B cell (primary cell): ENCODE data around the gene COLGALT1. TPM values are rescaled to one million over a fixed set of nuclear protein-coding genes. Genes with fewer than 3 reads are reported as not detected.
A peak's percentile ranks its signal among the peaks of the same experiment; 100 is the strongest.

Experiments used
- ATAC-seq: fragments of 200-7000 bp; cut with Tn5 transposase; one replicate; pipeline ENCODE4 v1.10.0; 2021; ENCODE audit warnings: low read depth, mild to moderate bottlenecking, moderate number of reproducible peaks, moderate library complexity
- CTCF ChIA-PET: fragments of 350-600 bp; sonication (Branson Sonifier 250); formaldehyde crosslinking; loops from one replicate; lab custom pipeline; 2021; ENCODE audit warnings: antibody characterized with exemption, inconsistent platforms; lab: Charles Lee
- POLR2A ChIA-PET: fragments of 350-600 bp; sonication (Branson Sonifier 250); formaldehyde crosslinking; loops from one replicate; lab custom pipeline; 2021; ENCODE audit warnings: antibody characterized with exemption; lab: Charles Lee
- DNase-seq: peaks from one replicate; pipeline ENCODE4 v3.0.0; 2013
- H2AFZ ChIP-seq: 2 replicates; pipeline ENCODE4 v1.6.1; 2012; ENCODE audit warnings: mild to moderate bottlenecking, low read depth, low read length; ENCODE audit not compliant: insufficient read depth, poor library complexity, severe bottlenecking
- H3K27ac ChIP-seq, 2 donors: 1 replicate in 1 of 2; 2 replicates in 1 of 2; pipeline ENCODE4 v1.5.1; 2012 to 2013; ENCODE audit warnings: low read length in 2 of 2, mild to moderate bottlenecking in 2 of 2, moderate library complexity in 1 of 2
- H3K27me3 ChIP-seq, 4 experiments: fragments of 200-600 bp in 1 of 4; sonication (generic) in 1 of 4; replicated peaks in 1 of 4; 1 replicate in 2 of 4; 2 replicates in 2 of 4; pipeline versions ENCODE4 v1.6.1 to v1.7.0; 2013 to 2016; ENCODE audit warnings: low read length in 3 of 4, mild to moderate bottlenecking in 2 of 4, mixed read lengths in 1 of 4, moderate library complexity in 1 of 4; ENCODE audit not compliant: insufficient read depth in 4 of 4, control insufficient read depth in 3 of 4; ENCODE audit errors: control extremely low read depth in 1 of 4
- H3K36me3 ChIP-seq, 2 experiments: replicated peaks in 1 of 2; 1 replicate in 1 of 2; 2 replicates in 1 of 2; pipeline versions ENCODE4 v1.6.1 to v1.7.1; 2013; ENCODE audit warnings: low read length in 1 of 2; ENCODE audit not compliant: insufficient read depth in 2 of 2, control insufficient read depth in 1 of 2; ENCODE audit errors: control extremely low read depth in 1 of 2, extremely low read depth in 1 of 2
- H3K4me1 ChIP-seq, 2 donors: fragments of 200-600 bp in 1 of 2; sonication (generic) in 1 of 2; 1 replicate in 1 of 2; 2 replicates in 1 of 2; pipeline versions ENCODE4 v1.5.1 to v1.6.1; 2013 to 2017; ENCODE audit warnings: low read length in 2 of 2; ENCODE audit not compliant: control insufficient read depth in 2 of 2, insufficient read depth in 2 of 2
- H3K4me2 ChIP-seq: replicated peaks from 2 replicates; pipeline ENCODE3; 2012; ENCODE audit warnings: mild to moderate bottlenecking, low read depth, low read length; ENCODE audit not compliant: poor library complexity, severe bottlenecking
- H3K4me3 ChIP-seq, 5 experiments: fragments of 200-600 bp in 1 of 5; sonication (generic) in 1 of 5; 1 replicate in 3 of 5; 2 replicates in 2 of 5; pipeline versions ENCODE4 v1.5.1 to v1.7.0; 2011 to 2016; ENCODE audit warnings: low read length in 4 of 5, mild to moderate bottlenecking in 4 of 5, low read depth in 2 of 5, control low read depth in 1 of 5, moderate library complexity in 1 of 5; ENCODE audit not compliant: insufficient read depth in 1 of 5; ENCODE audit errors: control extremely low read depth in 1 of 5, extremely low read depth in 1 of 5
- H3K79me2 ChIP-seq: fragments of 200-600 bp; sonication (generic); one replicate; pipeline ENCODE4 v1.6.0; 2016; ENCODE audit warnings: low read length; ENCODE audit not compliant: control insufficient read depth, insufficient read depth
- H3K9ac ChIP-seq: fragments of 200-600 bp; sonication (generic); 2 replicates; pipeline ENCODE4 v1.6.1; 2017; ENCODE audit warnings: mild to moderate bottlenecking, low read length, moderate library complexity
- H3K9me3 ChIP-seq, 3 donors: one replicate each; pipeline versions ENCODE4 v1.6.1 to v1.7.1; 2013; ENCODE audit warnings: low read length in 2 of 3; ENCODE audit not compliant: control insufficient read depth in 2 of 3, insufficient read depth in 1 of 3; ENCODE audit errors: control extremely low read depth in 1 of 3
- H4K20me1 ChIP-seq: 2 replicates; pipeline ENCODE4 v1.6.0; 2012; ENCODE audit warnings: mild to moderate bottlenecking, low read length; ENCODE audit not compliant: insufficient read depth, control insufficient read depth, poor library complexity, severe bottlenecking
- H3K27ac Mint-ChIP-seq: one replicate; pipeline ENCODE4 v1.8.0; 2021; ENCODE audit warnings: mixed read lengths
- H3K27me3 Mint-ChIP-seq: one replicate; pipeline ENCODE4 v1.8.0; 2021; ENCODE audit warnings: mixed read lengths
- H3K4me1 Mint-ChIP-seq: one replicate; pipeline ENCODE4 v1.8.0; 2021; ENCODE audit warnings: mixed read lengths
- H3K4me3 Mint-ChIP-seq: one replicate; pipeline ENCODE4 v1.8.0; 2021; ENCODE audit warnings: mixed read lengths
- H3K9me3 Mint-ChIP-seq: one replicate; pipeline ENCODE4 v1.8.0; 2022; ENCODE audit warnings: mixed read lengths; ENCODE audit not compliant: insufficient read depth
- EZH2 ChIP-seq: IDR thresholded peaks from 2 replicates; pipeline ENCODE4 v1.6.1; 2012; ENCODE audit warnings: borderline replicate concordance, low read depth, mild to moderate bottlenecking, moderate library complexity, low read length; ENCODE audit not compliant: insufficient read depth, poor library complexity, severe bottlenecking
- WGBS: methylation state at CpG from one replicate; pipeline ENCODE4 v1.1.5; 2013; ENCODE audit warnings: missing lambda C conversion rate; ENCODE audit not compliant: insufficient coverage; 5-methylcytosine and 5-hydroxymethylcytosine counted together
- intact Hi-C: fragments of 100-400 bp; cut with micrococcal nuclease; formaldehyde crosslinking; loops from one replicate; pipeline ENCODE4 v1.10.0; 2022
- polyA plus RNA-seq: library from polyadenylated mRNA; depleted of rRNA; stranded (reverse); fragments of >200 nt; gene quantifications from 2 replicates; pipeline ENCODE4 v1.2.3, GENCODE V29; 2012
- total RNA-seq, 2 donors: library from RNA; stranded (reverse); fragments of 120-200 nt in 1 of 2; gene quantifications; 1 replicate in 1 of 2; 2 replicates in 1 of 2; pipeline versions ENCODE4 v1.2.3 to v1.2.4, GENCODE V29; 2013 to 2022
- TF ChIP-seq, protein P1 (sequence below): fragments of 200-600 bp; IDR thresholded peaks from one replicate; pipeline ENCODE4 v1.8.0; 2022; ENCODE audit warnings: antibody characterized with exemption, mild to moderate bottlenecking

Gene COLGALT1
- total and polyA plus RNA-seq, 2 donors (not counting 1 experiment from before 2014, with no cell fraction given), result 108 to 126 TPM

DNA sequence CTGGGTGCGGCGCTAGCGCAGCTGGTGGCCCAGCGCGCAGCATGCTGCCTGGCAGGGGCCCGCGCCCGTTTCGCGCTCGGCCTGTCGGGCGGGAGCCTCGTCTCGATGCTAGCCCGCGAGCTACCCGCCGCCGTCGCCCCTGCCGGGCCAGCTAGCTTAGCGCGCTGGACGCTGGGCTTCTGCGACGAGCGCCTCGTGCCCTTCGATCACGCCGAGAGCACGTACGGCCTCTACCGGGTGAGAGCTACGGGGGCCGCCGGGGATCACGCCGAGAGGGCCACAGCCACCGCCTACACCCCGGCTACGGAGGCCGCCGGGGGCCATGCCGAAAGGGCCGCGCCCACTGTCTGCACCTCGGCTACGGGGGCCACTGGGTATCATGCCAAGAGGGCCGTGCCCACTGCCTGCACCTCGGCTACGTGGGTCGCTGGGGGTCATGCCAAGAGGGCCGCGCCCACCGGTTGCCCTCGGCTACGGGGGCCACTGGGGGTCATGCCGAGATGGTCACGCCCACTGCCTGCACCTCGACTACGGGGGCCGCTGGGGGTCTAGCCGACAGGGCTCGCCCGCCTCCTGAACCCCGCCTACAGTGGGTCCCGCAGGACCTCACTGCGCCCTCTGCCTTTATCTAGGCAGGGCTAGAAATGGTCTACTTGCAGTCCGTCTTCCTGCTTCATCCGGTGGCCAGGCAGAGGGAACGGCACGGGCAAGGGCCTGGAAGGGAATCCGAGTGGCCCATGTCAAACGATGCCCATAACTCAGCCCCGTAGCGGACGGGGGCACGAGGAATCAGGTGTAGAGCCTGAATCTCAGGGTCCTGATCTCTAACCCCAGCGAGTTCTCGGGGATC, 43.5 kb upstream of the COLGALT1 start:
- Histone ChIP-seq H3K4me2 (peak overlapping the region; percentile 75), H3K4me3 (peak overlapping the region; percentile 68 to 98 (median 85)), H3K27ac (peak overlapping the region; percentile 82 to 94), H3K9ac (peak overlapping the region; percentile 68), H3K79me2 (peaks cover 56% of the 10 kb centered on the region), H3K4me1 (peaks cover 18 to 24% of the 10 kb centered on the region in 2 donors), H2AFZ (peak overlapping the region; percentile 86), H4K20me1 (peaks cover 13% of the 10 kb centered on the region), H3K9me3 (peaks cover 0 to under 1% (median 0%) of the 10 kb centered on the region in 3 donors), H3K27me3 (no peaks in the 10 kb centered on the region), H3K36me3 (no peaks in the 10 kb centered on the region)
- Mint-ChIP-seq H3K4me1 (peaks cover 40% of the 10 kb centered on the region), H3K27me3 (no peaks in the 10 kb centered on the region), H3K4me3 (peak overlapping the region; percentile 96), H3K9me3 (no peaks in the 10 kb centered on the region), H3K27ac (peak overlapping the region; percentile 95)
- intact Hi-C loops, result loop anchor here (1.0 to 5.0 kb wide), 8 partner anchors 11 to 1405 kb away; partner anchors contain the start of genes COLGALT1, COPE, DDX49 and RPL18A
- DNase-seq, result peak; percentile 96
- ChIA-PET POLR2A (interaction anchor here (0.5 to 4.1 kb wide), 16 partner anchors 11 to 741 kb away, joined by 3 to 45 read pairs (median 5); partner anchors contain the start of genes CCDC124, COLGALT1 and USE1), CTCF (interaction anchor here (1.0 to 5.0 kb wide), 9 partner anchors 9 to 347 kb away, joined by 3 to 40 read pairs (median 7); partner anchors contain the start of gene RPL18A)
- peak; percentile 84 for ATAC-seq
- under 1% methylated on average over 82 of the region's 82 CpGs for WGBS
- no peak for TF ChIP-seq EZH2
- TF ChIP-seq, protein P1, sequence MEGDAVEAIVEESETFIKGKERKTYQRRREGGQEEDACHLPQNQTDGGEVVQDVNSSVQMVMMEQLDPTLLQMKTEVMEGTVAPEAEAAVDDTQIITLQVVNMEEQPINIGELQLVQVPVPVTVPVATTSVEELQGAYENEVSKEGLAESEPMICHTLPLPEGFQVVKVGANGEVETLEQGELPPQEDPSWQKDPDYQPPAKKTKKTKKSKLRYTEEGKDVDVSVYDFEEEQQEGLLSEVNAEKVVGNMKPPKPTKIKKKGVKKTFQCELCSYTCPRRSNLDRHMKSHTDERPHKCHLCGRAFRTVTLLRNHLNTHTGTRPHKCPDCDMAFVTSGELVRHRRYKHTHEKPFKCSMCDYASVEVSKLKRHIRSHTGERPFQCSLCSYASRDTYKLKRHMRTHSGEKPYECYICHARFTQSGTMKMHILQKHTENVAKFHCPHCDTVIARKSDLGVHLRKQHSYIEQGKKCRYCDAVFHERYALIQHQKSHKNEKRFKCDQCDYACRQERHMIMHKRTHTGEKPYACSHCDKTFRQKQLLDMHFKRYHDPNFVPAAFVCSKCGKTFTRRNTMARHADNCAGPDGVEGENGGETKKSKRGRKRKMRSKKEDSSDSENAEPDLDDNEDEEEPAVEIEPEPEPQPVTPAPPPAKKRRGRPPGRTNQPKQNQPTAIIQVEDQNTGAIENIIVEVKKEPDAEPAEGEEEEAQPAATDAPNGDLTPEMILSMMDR, result peak; percentile 38
